Bronchial epithelial cell (primary cell): ENCODE data around the gene CUBN. TPM values are rescaled to one million over a fixed set of nuclear protein-coding genes. Genes with fewer than 3 reads are reported as not detected.

Experiments
- DNase-seq: peaks from one replicate; pipeline ENCODE4 v3.0.0-alpha.2; 2010; ENCODE audit warnings: low read depth
- FAIRE-seq: peaks from 2 replicates; lab custom pipeline; 2011; peaks lifted over from hg19 to GRCh38; lab: Jason Lieb, UNC
- H3K27me3 ChIP-seq: 2 replicates; pipeline ENCODE4 v1.5.1; 2011; ENCODE audit warnings: low read length; ENCODE audit not compliant: control insufficient read depth, insufficient read depth
- H3K36me3 ChIP-seq: 2 replicates; pipeline ENCODE4 v1.5.1; 2011; ENCODE audit warnings: low read length; ENCODE audit not compliant: control insufficient read depth, insufficient read depth
- H3K4me3 ChIP-seq: 2 replicates; pipeline ENCODE4 v1.5.1; 2011; ENCODE audit warnings: mild to moderate bottlenecking, low read depth, low read length, control low read depth
- CTCF ChIP-seq: IDR thresholded peaks from 2 replicates; pipeline ENCODE4 v1.5.1; 2011; ENCODE audit warnings: mild to moderate bottlenecking, moderate library complexity, low read length, control low read depth, inconsistent platforms; ENCODE audit not compliant: insufficient read depth, severe bottlenecking
- total RNA-seq: library from RNA; depleted of rRNA; stranded (reverse); fragments of >200 nt; gene quantifications from 2 replicates; pipeline ENCODE4 v1.2.1, GENCODE V29; 2014

CUBN gene
- total RNA-seq, 1 donor from 2014 or later: 0.53 TPM

GRCh38 chr10:16780338-16780880, 349.2 kb downstream of the CUBN start:
- DNase-seq: no peak
- Histone ChIP-seq H3K36me3 (peaks cover 1% of the 10 kb centered on the region), H3K27me3 (no peaks in the 10 kb centered on the region), H3K4me3 (no peak overlapping the region)
- peak; percentile 72 for FAIRE-seq
- no peak for TF ChIP-seq CTCF

- TF ChIP-seq CTCF: no peak
- DNase-seq (peak; percentile 37), FAIRE-seq (no peak)
- no peak overlapping the region for H3K4me3 ChIP-seq
- no peaks in the 10 kb centered on the region for H3K27me3 ChIP-seq
- H3K36me3 ChIP-seq: peaks cover 1% of the 10 kb centered on the region
These were observed 350.2 kb downstream of the CUBN start for GRCh38 chr10:16779384-16779915.

GRCh38 chr10:16777473-16778370, 351.9 kb downstream of the CUBN start:
- FAIRE-seq (no peak), DNase-seq (peak; percentile 42)
- Histone ChIP-seq H3K36me3 (peaks cover 3% of the 10 kb centered on the region), H3K4me3 (no peak overlapping the region), H3K27me3 (no peaks in the 10 kb centered on the region)
- TF ChIP-seq CTCF: peak; percentile 57

DNA sequence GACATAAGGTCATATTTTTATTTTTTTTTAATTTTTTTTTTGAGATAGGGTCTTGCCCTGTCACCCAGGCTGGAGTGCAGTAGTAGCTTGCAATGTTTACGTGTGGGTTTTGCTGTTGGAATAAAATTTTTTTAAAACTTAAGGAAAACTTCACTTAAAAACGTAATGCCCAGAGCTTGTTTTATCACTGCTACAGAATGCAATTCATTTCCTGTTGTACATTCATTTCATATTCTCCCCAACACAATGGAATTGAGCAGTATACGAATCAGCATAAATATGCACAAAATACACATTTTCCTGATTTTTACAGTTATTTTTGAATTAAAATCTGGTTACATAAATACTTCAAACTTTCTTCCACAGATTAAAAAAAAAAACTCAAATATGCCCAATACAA, 352.7 kb downstream of the CUBN start:
- DNase-seq (no peak), FAIRE-seq (no peak)
- no peak for TF ChIP-seq CTCF
- H3K36me3 ChIP-seq: peaks cover 3% of the 10 kb centered on the region
- H3K4me3 ChIP-seq: no peak overlapping the region
- no peaks in the 10 kb centered on the region for H3K27me3 ChIP-seq

Other genes with a start within 250 kb of the CUBN start
- 1.3 and 1.4 TPM in 2 replicates for gene TRDMT1, start 71.9 kb upstream of the CUBN start, total RNA-seq
- 25.1 and 115 TPM in 2 replicates for gene VIM, start 98.4 kb upstream of the CUBN start, total RNA-seq